Measurements from ENCODE around the gene RNASEH1.

DNA sequence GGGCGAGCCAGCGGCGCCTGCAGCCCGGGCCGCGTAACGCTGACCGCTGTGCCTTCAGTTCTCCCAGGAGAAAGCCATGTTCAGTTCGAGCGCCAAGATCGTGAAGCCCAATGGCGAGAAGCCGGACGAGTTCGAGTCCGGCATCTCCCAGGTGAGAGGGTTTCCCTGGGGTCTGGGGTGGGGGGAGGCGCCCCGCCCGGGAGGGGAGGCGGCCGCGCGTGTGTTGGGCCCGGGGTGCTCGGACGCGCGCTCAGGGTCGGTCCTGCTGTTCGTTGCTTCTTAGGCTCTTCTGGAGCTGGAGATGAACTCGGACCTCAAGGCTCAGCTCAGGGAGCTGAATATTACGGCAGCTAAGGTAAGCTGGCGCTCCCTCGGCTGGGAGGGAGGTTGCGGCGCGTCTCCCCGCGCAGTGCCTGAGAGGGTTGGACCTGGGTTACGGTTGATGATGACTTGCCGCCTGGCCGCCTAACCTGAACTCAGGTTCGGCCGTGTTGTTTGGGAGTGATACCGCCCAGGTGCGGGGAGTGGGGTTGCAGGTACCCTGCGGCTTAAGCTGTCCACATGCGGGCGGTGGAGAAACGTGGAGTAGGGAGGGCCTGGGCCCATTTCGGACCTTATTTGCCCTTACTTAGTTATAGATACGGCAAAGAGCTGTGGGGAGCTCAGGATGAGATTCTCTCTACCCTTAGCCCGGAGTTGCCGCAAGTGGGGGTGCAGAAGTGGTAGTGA is 17.6 kb upstream of the RNASEH1 start:
- no peak for TF ChIP-seq POLR2A (IDR thresholded peaks at IDR 0.05; ENCODE audit: low read depth, low read length)
- TF ChIP-seq, protein P1, sequence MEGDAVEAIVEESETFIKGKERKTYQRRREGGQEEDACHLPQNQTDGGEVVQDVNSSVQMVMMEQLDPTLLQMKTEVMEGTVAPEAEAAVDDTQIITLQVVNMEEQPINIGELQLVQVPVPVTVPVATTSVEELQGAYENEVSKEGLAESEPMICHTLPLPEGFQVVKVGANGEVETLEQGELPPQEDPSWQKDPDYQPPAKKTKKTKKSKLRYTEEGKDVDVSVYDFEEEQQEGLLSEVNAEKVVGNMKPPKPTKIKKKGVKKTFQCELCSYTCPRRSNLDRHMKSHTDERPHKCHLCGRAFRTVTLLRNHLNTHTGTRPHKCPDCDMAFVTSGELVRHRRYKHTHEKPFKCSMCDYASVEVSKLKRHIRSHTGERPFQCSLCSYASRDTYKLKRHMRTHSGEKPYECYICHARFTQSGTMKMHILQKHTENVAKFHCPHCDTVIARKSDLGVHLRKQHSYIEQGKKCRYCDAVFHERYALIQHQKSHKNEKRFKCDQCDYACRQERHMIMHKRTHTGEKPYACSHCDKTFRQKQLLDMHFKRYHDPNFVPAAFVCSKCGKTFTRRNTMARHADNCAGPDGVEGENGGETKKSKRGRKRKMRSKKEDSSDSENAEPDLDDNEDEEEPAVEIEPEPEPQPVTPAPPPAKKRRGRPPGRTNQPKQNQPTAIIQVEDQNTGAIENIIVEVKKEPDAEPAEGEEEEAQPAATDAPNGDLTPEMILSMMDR (conservative IDR thresholded peaks at IDR 0.05; ENCODE audit: low read depth, low read length), result no peak
